SK-N-SH treated with all-trans-retinoic acid at 6 μM for 48 hours (cell line): ENCODE results near the gene GLYATL1.

Source experiments
- ATAC-seq: fragments of 200-7000 bp; cut with Tn5 transposase; 3 replicates; pipeline ENCODE4 v1.9.1; 2020; ENCODE audit warnings: mild to moderate bottlenecking, moderate library complexity
- ARNTL ChIP-seq: fragments of 450-650 bp; formaldehyde crosslinking; IDR thresholded peaks from 2 replicates; pipeline ENCODE4 v1.5.0; 2020; ENCODE audit warnings: low read depth, mild to moderate bottlenecking, moderate library complexity, borderline replicate concordance
- BACH2 ChIP-seq: fragments of 250-450 bp; sonication (Bioruptor Pico); IDR thresholded peaks from 2 replicates; pipeline ENCODE4 v1.9.0; 2021; ENCODE audit warnings: mild to moderate bottlenecking, borderline replicate concordance
- GLIS3 ChIP-seq: fragments of 250-450 bp; sonication (Bioruptor Pico); IDR thresholded peaks from 2 replicates; pipeline ENCODE4 v1.5.0; 2020; ENCODE audit warnings: mild to moderate bottlenecking, moderate library complexity
- ISL1 ChIP-seq: fragments of 250-450 bp; sonication (Bioruptor Pico); IDR thresholded peaks from 2 replicates; pipeline ENCODE4 v2.1.2; 2022; ENCODE audit warnings: mild to moderate bottlenecking, moderate library complexity
- OSR1 ChIP-seq: fragments of 250-450 bp; sonication (Bioruptor Pico); IDR thresholded peaks from 2 replicates; pipeline ENCODE4 v1.8.0; 2022; ENCODE audit warnings: moderate library complexity, mild to moderate bottlenecking, inconsistent platforms
- PPARA ChIP-seq: fragments of 250-450 bp; sonication (Bioruptor Pico); IDR thresholded peaks from 2 replicates; pipeline ENCODE4 v1.5.0; 2020; ENCODE audit warnings: mild to moderate bottlenecking, borderline replicate concordance
- RARB ChIP-seq: fragments of 250-450 bp; sonication (Bioruptor Pico); IDR thresholded peaks from 2 replicates; pipeline ENCODE4 v1.8.0; 2021; ENCODE audit warnings: mild to moderate bottlenecking, moderate library complexity
- SNAI2 ChIP-seq: fragments of 250-450 bp; sonication (Bioruptor Pico); IDR thresholded peaks from 2 replicates; pipeline ENCODE4 v1.5.0; 2020; ENCODE audit warnings: mild to moderate bottlenecking, moderate library complexity
- TCF4 ChIP-seq: fragments of 250-450 bp; sonication (Bioruptor Pico); IDR thresholded peaks from 2 replicates; pipeline ENCODE4 v1.8.0; 2021; ENCODE audit warnings: mild to moderate bottlenecking, moderate library complexity, borderline replicate concordance
- TOX ChIP-seq: fragments of 250-450 bp; sonication (Bioruptor Pico); IDR thresholded peaks from 2 replicates; pipeline ENCODE4 v1.8.0; 2021; ENCODE audit warnings: mild to moderate bottlenecking, moderate library complexity, borderline replicate concordance
- ZC3H10 ChIP-seq: fragments of 250-450 bp; sonication (Bioruptor Pico); IDR thresholded peaks from 2 replicates; pipeline ENCODE4 v1.5.1; 2021; ENCODE audit warnings: mild to moderate bottlenecking, moderate library complexity
- ZFP3 ChIP-seq: fragments of 250-450 bp; sonication (Bioruptor Pico); IDR thresholded peaks from 2 replicates; pipeline ENCODE4 v1.5.0; 2020; ENCODE audit warnings: mild to moderate bottlenecking, moderate library complexity
- ZFP30 ChIP-seq: fragments of 450-650 bp; formaldehyde crosslinking; IDR thresholded peaks from 2 replicates; pipeline ENCODE4 v1.5.0; 2022; ENCODE audit warnings: mild to moderate bottlenecking, moderate library complexity
- ZNF565 ChIP-seq: fragments of 450-650 bp; formaldehyde crosslinking; conservative IDR thresholded peaks from 2 replicates; pipeline ENCODE4 v1.5.0; 2020; ENCODE audit warnings: low read depth, mild to moderate bottlenecking, moderate library complexity
- ZNF70 ChIP-seq: fragments of 450-650 bp; formaldehyde crosslinking; IDR thresholded peaks from 2 replicates; pipeline ENCODE4 v1.5.0; 2020; ENCODE audit warnings: mild to moderate bottlenecking, moderate library complexity
- ZNF8 ChIP-seq: fragments of 450-650 bp; formaldehyde crosslinking; IDR thresholded peaks from 2 replicates; pipeline ENCODE4 v1.5.0; 2020; ENCODE audit warnings: mild to moderate bottlenecking, moderate library complexity
- TF ChIP-seq, protein P1 (sequence below): fragments of 250-450 bp; sonication (Bioruptor Pico); IDR thresholded peaks from 2 replicates; pipeline ENCODE4 v1.8.0; 2021; ENCODE audit warnings: low read depth, mild to moderate bottlenecking, moderate library complexity, borderline replicate concordance
- TF ChIP-seq, protein P2 (sequence below): fragments of 250-450 bp; sonication (Bioruptor Pico); IDR thresholded peaks from 2 replicates; pipeline ENCODE4 v1.5.0; 2020; ENCODE audit warnings: mild to moderate bottlenecking, moderate library complexity
- TF ChIP-seq, protein P3 (sequence below): fragments of 250-450 bp; sonication (Bioruptor Pico); IDR thresholded peaks from 2 replicates; pipeline ENCODE4 v1.5.1; 2021; ENCODE audit warnings: mild to moderate bottlenecking, moderate library complexity
- TF ChIP-seq, protein P4 (sequence below): fragments of 250-450 bp; sonication (Bioruptor Pico); IDR thresholded peaks from 2 replicates; pipeline ENCODE4 v1.5.1; 2020; ENCODE audit warnings: low read depth, mild to moderate bottlenecking, moderate library complexity
- TF ChIP-seq, protein P5 (sequence below): fragments of 250-450 bp; sonication (Bioruptor Pico); IDR thresholded peaks from 2 replicates; pipeline ENCODE4 v1.8.0; 2020; ENCODE audit warnings: mild to moderate bottlenecking, moderate library complexity, borderline replicate concordance

Gene GLYATL1

DNA sequence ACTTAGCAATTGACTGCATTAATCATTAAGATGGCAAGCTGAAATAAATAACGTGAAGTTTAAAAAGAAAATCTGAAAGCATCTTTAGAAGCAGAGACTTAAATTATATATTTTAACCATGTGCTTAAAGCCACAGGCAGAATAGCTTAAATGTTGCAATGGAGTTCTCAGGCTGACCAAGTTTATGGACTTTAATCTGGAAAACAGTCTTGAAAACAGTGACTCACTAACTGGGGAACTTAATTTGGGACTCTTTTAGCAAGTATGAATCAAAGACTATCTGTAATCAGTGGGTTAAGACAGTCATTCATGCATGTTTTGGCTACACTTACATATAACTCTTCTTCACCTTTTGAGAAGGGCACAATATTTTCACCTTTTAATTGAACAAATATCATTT lies 12.6 kb upstream of the GLYATL1 start:
- TF ChIP-seq RARB (CRISPR knock-in tag) (no peak), ZNF8 (CRISPR knock-in tag) (no peak), OSR1 (CRISPR knock-in tag) (no peak), SNAI2 (CRISPR knock-in tag) (no peak), ZC3H10 (no peak), ISL1 (CRISPR knock-in tag) (no peak), ZNF565 (no peak), ZNF70 (CRISPR knock-in tag) (no peak), ZFP3 (CRISPR knock-in tag) (no peak), TOX (CRISPR knock-in tag) (no peak), PPARA (CRISPR knock-in tag) (no peak), ZFP30 (CRISPR knock-in tag) (no peak)
- TF ChIP-seq, protein P1, sequence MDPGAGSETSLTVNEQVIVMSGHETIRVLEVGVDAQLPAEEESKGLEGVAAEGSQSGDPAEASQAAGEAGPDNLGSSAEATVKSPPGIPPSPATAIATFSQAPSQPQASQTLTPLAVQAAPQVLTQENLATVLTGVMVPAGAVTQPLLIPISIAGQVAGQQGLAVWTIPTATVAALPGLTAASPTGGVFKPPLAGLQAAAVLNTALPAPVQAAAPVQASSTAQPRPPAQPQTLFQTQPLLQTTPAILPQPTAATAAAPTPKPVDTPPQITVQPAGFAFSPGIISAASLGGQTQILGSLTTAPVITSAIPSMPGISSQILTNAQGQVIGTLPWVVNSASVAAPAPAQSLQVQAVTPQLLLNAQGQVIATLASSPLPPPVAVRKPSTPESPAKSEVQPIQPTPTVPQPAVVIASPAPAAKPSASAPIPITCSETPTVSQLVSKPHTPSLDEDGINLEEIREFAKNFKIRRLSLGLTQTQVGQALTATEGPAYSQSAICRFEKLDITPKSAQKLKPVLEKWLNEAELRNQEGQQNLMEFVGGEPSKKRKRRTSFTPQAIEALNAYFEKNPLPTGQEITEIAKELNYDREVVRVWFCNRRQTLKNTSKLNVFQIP (CRISPR knock-in tag), result no peak
- TF ChIP-seq, protein P2, sequence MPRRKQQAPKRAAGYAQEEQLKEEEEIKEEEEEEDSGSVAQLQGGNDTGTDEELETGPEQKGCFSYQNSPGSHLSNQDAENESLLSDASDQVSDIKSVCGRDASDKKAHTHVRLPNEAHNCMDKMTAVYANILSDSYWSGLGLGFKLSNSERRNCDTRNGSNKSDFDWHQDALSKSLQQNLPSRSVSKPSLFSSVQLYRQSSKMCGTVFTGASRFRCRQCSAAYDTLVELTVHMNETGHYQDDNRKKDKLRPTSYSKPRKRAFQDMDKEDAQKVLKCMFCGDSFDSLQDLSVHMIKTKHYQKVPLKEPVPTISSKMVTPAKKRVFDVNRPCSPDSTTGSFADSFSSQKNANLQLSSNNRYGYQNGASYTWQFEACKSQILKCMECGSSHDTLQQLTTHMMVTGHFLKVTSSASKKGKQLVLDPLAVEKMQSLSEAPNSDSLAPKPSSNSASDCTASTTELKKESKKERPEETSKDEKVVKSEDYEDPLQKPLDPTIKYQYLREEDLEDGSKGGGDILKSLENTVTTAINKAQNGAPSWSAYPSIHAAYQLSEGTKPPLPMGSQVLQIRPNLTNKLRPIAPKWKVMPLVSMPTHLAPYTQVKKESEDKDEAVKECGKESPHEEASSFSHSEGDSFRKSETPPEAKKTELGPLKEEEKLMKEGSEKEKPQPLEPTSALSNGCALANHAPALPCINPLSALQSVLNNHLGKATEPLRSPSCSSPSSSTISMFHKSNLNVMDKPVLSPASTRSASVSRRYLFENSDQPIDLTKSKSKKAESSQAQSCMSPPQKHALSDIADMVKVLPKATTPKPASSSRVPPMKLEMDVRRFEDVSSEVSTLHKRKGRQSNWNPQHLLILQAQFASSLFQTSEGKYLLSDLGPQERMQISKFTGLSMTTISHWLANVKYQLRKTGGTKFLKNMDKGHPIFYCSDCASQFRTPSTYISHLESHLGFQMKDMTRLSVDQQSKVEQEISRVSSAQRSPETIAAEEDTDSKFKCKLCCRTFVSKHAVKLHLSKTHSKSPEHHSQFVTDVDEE, result no peak
- TF ChIP-seq, protein P3, sequence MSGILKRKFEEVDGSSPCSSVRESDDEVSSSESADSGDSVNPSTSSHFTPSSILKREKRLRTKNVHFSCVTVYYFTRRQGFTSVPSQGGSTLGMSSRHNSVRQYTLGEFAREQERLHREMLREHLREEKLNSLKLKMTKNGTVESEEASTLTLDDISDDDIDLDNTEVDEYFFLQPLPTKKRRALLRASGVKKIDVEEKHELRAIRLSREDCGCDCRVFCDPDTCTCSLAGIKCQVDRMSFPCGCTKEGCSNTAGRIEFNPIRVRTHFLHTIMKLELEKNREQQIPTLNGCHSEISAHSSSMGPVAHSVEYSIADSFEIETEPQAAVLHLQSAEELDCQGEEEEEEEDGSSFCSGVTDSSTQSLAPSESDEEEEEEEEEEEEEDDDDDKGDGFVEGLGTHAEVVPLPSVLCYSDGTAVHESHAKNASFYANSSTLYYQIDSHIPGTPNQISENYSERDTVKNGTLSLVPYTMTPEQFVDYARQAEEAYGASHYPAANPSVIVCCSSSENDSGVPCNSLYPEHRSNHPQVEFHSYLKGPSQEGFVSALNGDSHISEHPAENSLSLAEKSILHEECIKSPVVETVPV (CRISPR knock-in tag), result no peak
- TF ChIP-seq, all 23 proteins: peak for 0
- no peak for ATAC-seq

DNA sequence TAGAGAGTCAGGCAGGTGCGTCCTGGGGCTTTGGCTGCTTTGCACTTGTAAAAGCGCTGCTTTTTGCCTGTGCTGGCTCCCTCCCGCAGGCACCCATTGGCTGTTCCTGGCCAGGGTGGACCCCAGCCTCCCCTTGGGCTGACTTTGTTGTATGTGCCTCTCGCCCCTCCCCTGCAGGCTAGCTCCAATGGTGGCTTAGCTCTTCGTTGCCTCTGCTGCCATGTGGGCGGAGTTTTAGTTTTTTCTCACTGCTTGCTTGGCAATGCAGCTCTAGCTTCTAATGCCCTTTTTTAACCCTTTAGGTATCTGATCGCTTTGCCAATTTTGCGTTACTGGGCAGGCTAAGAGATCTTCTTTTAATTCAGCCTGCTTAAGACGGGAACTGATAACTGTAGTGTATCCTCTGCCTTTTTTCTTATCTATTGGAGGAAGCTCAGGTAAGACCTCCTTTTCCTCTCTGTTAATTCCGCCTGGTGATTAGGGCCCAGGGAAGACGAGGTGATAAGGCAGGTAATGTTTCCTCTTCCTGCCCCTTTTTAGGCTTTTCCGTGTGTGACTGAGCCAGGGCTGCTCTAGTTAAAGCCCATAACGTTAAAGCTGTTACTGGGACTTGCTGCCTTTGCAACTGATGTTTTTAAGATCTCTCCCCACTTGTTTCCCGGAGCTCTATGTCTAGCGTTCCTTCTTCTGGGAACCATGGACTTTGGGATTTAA lies 11.7 kb upstream of the GLYATL1 start:
- TF ChIP-seq TOX (CRISPR knock-in tag) (no peak), SNAI2 (CRISPR knock-in tag) (no peak), RARB (CRISPR knock-in tag) (no peak), PPARA (CRISPR knock-in tag) (no peak), TCF4 (no peak), GLIS3 (CRISPR knock-in tag) (no peak), BACH2 (CRISPR knock-in tag) (no peak), OSR1 (CRISPR knock-in tag) (no peak), ZC3H10 (no peak), ARNTL (CRISPR knock-in tag) (no peak), ZNF565 (no peak), ZFP3 (CRISPR knock-in tag) (no peak), ZNF8 (CRISPR knock-in tag) (no peak), ZFP30 (CRISPR knock-in tag) (no peak), ISL1 (CRISPR knock-in tag) (no peak), ZNF70 (CRISPR knock-in tag) (no peak)
- TF ChIP-seq, protein P3 (CRISPR knock-in tag), result no peak
- TF ChIP-seq, protein P4, sequence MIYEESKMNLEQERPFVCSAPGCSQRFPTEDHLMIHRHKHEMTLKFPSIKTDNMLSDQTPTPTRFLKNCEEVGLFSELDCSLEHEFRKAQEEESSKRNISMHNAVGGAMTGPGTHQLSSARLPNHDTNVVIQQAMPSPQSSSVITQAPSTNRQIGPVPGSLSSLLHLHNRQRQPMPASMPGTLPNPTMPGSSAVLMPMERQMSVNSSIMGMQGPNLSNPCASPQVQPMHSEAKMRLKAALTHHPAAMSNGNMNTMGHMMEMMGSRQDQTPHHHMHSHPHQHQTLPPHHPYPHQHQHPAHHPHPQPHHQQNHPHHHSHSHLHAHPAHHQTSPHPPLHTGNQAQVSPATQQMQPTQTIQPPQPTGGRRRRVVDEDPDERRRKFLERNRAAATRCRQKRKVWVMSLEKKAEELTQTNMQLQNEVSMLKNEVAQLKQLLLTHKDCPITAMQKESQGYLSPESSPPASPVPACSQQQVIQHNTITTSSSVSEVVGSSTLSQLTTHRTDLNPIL, result no peak
- TF ChIP-seq, protein P5, sequence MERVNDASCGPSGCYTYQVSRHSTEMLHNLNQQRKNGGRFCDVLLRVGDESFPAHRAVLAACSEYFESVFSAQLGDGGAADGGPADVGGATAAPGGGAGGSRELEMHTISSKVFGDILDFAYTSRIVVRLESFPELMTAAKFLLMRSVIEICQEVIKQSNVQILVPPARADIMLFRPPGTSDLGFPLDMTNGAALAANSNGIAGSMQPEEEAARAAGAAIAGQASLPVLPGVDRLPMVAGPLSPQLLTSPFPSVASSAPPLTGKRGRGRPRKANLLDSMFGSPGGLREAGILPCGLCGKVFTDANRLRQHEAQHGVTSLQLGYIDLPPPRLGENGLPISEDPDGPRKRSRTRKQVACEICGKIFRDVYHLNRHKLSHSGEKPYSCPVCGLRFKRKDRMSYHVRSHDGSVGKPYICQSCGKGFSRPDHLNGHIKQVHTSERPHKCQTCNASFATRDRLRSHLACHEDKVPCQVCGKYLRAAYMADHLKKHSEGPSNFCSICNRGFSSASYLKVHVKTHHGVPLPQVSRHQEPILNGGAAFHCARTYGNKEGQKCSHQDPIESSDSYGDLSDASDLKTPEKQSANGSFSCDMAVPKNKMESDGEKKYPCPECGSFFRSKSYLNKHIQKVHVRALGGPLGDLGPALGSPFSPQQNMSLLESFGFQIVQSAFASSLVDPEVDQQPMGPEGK (CRISPR knock-in tag), result no peak

More for the DNA sequence above, 11.7 kb upstream of the GLYATL1 start:
- ATAC-seq, result peak; percentile 84
